IPS-NIHi7 (cell line): Measurements from ENCODE around the gene PRCD.
"Not testable (repeated sequence)": the region's sequence is repeated elsewhere in the genome, so short reads cannot be mapped to it uniquely, and the experiment has no call there.

Source experiments
- DNase-seq: peaks from one replicate; pipeline ENCODE4 v3.0.0; 2012; ENCODE audit warnings: mixed read lengths; ENCODE audit errors: extremely low spot score

The PRCD gene

DNA sequence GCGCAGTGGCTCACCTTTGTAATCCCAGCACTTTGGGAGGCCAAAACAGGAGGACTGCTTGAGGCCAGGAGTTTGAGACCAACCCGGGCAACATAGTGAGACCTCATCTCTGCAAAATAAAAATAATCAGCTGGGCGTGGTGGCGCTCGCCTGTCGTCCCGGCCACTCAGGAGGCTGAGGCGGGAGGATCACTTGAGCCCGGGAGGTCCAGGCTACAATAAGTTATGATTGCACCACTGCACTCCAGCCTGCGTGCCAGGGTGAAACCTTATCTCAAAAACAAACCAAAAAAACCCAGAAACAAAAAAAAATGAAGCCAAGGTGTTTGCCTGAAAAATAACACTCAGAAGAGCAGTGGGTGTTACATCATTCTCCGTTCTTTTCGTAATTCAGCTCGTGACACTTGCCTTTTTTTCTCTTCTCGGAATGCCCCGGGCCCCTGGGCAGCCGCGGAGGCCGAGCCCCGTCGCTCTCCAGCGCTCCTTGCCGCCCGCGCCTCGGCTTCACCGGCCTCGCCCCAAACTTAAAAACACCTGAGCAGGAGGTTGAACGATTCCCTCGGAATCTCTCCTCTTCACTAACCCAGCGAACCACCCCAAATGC is 17.0 kb downstream of the PRCD start:
- no peak for DNase-seq

DNA sequence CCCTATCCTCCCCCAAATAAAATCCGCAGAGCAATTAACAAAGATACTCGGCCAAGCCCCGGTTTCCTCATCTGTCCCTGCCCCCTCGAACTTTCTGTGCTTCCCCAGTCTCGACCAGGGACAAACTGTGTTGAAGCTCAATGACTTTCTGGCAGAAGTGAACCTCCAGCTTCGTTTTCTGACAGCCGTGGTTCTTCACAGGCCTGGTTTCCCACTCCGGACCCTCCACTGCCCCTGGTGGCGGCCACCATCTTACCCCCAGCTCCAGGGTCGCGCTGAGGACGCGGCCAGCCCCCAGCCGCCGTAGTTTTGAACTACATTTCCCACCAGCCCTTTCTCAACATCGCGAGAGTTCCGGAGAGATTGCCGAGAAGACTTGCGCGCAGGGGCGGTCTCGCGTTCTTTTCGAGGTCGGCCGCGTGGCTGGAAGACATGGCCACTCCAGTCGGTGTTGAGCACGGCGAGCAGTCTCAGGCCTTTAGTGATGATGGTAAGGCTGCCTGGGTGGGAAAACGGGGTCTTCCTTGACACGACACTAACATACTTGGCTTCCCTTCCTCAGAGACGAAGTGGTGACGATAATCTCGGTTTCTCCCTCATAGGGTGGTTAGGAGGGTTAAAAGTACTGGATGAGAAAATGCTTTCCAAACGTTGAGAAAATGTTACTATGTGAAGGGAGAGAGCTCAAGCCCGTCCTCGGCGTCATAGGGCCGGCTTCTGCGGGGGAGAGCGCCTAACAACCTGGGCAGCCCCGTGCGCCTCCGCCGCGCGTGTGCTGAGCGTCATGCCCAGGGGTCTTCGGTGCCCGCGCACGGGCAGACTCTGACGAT is 17.7 kb downstream of the PRCD start:
- peak; percentile 88 for DNase-seq

DNA sequence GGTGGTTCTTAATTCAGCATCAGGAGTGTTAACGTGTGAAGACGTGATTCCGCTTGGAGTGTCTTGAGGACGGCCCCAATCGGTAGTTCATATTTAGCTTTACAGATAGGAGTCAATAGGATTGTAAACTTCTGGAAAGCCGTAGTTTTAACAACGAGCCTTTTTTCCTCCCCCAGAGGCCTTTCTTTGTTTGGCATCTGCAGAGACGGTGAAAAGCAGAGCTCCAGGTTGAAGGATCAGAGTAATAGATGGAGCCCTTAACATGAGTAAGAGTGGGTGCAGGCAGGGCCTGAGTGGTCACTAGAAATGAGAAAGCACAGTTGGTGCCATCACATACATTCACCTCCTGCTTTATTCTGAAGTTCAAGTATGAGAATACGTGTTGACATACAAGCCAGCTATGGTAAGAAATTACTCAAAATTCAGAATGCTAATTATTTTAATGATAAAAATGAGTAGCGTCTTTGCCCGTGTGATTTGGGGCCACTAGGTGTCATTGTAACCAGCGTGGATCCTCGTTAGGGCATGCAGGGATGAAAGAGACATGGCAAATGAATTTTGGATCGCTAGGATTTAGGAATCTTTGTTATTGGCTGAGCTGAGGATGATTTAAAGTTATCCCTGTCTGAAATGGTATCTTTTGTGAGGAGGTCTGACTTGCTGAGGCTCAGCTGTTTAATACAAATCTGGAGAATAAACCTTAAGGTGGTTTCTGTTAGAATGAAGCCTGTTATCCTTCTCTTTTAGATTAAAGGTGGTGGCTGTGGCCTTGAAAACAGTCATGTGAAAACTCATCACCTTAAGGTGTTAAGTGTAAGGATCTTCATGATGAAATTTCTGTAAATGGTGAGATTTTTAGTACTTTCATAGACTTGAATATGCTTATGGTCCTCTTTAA is 18.6 kb downstream of the PRCD start:
- no peak for DNase-seq

DNA sequence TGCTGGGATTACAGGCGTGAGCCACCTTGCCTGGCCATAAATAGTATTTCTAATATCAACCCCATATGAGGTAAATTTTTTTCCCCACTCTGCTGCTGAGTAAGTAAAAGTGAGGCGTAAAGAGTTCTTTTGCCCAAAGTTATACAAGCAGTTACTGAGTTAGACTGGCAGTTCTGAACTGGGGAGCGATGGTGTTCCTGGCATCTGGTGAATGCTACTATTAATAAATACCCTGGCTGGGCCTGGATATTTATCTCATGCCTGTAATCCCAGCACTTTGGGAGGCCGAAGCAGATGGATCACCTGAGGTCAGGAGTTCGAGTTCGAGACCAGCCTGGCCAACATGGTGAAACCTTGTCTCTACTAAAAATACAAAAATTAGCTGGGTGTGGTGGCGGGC is 19.6 kb downstream of the PRCD start:
- DNase-seq, result not testable (repeated sequence)

DNA sequence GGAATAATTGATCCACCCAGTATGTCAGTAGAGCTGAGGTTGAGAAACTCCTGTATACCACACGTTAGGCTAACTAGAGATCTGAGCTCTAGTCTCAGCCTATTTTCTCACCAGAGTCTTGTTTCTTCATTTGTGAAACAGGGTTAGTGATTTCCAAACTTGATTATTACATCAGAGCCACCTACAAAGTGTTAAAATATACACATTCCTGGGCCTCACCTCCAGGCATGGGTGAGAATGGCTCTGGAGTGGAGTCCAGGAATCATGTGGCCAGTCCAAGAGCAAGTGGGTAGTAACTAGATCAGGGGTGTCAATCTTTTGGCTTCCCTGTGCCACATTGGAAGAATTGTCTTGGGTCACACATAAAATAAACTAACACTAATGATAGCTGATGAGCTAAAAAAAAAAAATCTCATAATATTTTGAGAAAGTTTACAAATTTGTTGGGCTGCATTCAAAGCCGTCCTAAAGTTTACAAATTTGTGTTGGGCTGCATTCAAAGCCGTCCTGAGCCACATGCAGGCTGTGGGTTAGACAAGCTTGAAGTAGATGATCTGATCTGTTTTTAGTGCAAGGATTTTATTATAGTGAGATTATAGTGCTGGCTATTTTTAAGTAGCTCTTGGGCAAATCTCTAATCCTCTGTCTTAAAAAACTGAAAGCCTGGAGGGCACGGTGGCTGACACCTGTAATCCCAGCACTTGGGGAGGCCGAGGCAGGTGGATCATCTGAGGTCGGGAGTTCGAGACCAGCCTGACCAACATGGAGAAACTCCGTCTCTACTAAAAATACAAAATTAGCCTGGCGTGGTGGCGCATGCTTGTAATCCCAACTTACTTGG is 20.4 kb downstream of the PRCD start:
- no peak for DNase-seq

DNA sequence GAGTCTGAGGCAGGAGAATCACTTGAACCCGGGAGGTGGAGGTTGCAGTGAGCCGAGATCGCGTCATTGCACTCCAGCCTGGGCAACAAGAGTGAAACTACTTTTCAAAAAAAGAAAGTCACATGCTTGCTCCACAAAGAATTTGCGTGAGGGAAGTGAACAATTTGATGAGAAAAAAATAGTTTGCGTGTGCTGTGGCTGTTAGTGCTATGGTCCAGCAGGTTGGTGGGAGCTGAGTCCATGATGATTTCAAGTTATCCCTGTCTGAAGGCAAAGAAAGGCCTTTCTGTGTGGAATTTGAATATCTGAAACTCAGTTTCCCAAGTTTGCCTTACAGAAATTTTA is 21.0 kb downstream of the PRCD start:
- no peak for DNase-seq

DNA sequence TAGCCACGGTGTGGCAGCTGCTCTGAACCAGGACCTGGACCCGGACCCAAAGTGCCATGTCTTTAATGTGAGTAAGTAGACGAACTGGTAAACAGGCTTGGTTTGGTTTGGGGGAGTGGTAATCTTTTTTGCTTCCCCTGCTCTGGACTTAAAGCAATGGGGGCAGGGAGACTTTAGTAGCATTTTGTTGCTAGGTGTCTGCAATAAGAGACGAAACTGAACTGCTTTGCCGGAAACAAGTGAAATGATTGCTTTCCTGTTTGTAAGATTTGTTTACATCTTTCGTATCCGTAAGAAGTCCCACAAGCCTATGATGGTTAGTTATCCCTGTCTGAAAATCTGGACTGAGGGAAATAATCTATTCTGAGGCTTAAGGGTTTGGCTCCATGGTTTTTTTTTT is 21.5 kb downstream of the PRCD start:
- no peak for DNase-seq

DNA sequence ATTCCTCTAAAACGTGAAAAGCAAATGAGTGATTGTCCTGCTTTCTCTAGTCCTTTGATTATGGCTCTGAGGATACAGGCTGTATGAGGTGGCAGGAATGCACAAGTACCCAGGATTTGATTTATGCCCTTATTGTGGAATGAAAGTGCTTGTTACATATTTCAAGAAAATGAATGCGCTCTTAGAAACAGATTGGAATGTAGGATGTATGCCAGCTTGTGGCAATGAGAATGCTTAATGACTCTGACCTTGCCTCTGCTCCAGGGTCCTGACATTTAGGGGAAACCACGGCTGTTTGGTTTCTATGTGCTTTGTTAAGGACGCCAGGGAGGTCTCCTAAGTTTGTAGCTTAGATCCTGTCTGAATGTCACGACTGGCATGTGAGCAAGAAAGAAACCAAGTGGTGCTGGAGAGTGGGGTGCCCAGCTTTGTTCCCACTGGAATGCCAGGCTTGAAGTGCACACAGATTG is 22.0 kb downstream of the PRCD start:
- DNase-seq, result no peak

DNA sequence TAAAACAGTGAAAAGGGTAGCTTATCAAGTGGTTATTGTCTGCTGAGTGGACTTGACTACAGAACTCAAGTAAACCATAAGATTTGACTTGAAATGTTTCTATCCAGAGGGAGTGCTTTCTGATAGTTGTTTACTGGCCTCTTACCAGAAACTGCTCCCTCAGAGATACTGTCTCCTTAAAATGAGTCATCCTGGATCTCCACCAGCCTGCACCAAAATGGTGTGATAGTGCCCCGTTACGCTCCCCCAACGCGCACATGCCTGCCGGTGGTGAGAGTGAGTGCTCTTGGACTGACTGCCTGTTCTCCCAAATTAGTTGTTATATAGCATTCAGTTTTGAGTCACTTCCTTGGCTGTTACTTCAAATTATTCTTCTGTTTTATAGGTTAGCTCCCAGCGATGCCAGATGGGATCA is 22.9 kb downstream of the PRCD start:
- no peak for DNase-seq

DNA sequence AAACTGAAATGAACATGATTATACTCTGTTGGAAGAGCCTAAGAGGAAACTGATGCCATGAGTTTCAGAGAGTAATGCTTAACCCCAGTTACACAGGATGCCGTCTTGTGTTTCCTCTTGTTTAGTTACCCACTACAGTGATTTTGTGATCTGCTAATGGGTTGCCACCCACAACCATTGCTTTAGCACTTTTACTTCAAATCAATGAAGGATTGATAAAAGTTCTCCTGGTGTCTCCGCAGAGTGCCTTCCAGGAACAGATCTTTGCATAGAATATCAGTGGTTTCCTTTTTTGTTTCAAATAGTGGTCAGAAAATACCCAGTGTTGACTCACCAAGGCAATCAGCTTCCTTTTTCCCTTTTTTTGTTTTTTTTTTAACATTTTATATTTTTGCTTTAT is 23.5 kb downstream of the PRCD start:
- not testable (repeated sequence) for DNase-seq

DNA sequence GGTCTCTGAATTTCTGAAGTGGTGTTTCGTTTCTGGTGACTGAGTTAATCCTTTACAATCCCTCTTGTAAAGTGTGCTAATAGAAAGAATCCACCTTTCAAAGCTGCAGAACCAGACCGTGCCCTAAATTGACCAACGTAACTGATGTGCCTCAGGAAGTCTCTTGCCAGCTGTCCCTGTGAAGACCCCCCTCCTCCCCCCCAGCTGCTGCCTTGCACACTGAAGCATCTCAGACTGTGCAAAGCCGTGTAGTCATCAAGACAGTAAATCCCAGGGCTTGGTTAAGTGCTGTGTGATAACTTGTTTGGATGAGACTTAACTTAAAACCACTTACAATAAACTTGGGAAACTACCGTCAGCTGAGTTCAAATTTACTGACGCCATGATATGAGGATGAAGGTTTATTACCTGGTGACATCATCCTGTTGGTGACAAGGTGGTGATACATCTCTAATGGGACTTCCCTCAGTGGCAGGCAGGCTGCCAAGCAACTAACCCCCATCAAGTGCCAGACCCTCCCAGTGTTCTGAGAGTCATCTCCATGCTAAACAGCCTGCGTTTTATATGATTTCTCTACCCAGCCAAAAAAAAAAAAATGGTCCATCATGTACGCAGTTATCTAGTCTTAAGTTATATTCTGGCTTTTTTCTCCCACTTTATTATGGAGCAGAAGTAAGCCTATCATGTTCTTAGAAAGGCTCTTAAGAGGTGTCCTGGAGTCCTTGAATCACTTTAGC is 25.3 kb downstream of the PRCD start:
- not testable (repeated sequence) for DNase-seq

DNA sequence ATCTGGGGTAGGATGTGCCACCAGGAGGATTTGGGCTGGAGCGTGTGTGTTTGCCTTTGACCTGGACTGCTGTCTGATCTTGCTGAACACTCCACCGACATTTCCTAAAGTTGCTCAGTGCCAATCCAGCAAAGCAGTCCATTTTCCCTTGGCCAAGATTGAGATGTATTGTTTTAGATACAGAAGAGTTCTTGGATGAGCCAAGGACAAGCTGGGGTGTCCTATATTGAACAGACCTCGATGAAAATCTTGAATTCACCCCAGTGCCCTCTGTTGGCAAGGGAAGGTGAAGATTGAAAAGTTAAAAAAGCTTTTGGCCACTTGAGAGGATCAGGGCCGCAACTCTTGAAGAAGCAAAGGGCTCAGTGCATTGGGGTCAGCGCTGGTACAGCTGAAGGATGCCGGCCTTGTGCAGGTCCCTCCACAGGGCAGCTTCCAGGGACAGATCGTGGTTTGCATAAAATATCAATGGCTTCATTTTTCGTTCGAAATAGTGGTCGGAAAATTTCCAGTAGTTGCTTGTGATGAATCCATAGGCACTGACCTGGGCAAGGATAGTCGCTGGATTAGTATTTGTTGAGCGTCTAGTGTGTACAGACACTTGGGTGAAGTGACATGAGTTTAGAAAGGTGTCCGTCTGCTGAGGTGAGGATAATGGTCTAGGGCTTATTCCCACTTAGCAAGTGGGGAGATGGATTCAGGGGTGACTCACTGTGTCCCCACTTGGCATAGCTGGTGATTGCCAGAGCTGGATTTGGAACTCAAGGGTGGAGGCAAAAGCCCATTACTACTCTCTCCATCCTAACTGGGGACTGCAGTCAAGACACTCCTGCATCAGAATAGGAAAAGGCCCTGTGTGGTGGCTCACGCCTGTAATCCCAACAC is 26.1 kb downstream of the PRCD start:
- no peak for DNase-seq

DNA sequence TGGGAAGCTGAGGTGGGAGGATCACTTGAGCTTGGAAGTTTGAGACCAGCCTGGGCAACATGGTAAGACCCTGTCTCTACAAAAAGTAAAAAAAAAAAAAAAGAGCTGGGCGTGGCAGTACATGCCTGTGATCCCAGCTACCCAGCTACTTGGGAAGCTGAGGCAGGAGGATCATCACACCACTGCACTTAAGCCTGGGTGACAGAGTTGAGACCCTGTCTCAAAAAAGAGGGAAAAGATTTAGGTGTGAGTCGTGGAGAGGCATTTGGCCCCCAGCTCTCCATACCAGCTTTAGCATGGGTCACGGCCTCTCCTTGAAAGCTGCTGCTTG is 26.7 kb downstream of the PRCD start:
- no peak for DNase-seq

DNA sequence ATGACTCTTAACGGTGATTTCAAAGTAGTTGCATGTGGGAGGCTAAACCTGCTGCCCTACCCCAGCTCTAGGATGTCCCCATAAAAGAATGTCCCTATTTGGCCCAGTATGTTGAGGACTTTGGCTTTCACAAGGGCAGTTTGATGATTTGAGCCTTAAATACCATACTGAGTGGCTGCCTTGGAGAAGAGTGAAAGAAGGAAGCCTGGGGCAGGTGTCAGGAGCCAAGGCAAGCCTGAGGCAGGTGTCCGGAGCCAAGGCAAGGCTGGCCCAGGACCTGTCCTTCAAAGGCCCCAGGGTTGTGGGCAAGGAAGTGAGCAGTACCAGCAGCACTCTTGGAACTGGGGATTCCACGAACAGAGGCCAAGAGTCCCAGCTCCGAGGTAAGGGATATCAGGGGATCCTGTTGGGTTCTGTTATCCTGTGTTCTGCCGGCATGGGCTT is 27.2 kb downstream of the PRCD start:
- DNase-seq, result no peak

DNA sequence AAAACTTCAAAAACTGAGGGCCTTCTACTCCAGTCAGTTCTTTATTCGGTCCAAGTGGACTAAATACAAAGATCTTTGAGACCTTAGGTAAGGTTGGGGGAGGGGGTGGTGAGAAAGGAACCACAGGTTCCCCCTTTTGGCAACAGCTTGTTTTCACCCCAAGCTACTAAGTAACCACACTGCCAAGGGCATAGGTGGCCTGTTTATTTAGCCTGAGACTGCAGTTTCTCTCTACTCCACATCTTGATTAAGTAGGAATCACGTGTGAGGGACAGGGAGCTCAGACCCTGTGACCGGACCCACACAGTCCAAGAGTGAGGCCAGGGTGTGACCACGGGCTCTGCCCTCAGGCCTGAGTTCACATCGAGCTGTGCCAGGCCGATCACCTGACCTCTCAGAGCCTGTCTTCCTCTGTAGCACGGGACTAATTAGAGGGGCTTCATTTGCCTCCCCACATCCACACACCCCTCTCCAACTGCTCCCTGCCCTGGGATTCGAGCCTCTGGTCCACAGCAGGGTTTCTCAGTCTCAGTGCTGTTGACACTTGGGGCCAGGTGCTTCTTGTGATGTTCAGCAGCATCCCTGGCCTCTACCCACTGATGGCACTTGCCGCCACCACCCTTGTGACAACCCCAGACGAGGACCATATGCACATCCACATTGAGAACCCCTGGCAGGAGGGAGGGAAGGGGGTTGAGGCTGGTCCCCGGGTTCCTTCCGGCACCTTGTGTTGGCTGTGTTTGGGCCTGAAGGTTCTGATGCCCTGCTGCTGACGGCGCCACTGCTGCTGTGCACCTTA is 28.0 kb downstream of the PRCD start:
- DNase-seq, result no peak

DNA sequence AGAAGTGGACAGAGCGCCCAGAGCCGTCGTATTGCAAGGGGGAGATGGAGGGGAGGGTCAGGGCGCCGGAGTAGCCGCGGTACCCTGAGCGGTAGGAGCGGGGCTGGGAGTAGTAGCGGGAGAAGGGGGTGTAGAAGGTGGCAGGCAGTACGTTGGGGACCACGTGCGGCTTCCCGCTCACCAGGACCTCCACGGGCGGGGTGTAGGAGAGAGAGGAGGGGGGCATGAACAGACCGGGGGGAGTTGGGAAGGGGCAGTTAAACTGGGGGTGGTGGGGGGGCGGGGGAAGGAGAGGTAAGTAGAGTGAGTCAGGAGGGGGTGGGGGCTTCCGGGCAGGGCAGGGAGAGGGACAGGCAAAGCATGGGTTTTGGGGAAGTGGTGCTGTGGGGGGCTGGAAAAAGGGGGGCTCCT is 29.0 kb downstream of the PRCD start:
- DNase-seq, result no peak

DNA sequence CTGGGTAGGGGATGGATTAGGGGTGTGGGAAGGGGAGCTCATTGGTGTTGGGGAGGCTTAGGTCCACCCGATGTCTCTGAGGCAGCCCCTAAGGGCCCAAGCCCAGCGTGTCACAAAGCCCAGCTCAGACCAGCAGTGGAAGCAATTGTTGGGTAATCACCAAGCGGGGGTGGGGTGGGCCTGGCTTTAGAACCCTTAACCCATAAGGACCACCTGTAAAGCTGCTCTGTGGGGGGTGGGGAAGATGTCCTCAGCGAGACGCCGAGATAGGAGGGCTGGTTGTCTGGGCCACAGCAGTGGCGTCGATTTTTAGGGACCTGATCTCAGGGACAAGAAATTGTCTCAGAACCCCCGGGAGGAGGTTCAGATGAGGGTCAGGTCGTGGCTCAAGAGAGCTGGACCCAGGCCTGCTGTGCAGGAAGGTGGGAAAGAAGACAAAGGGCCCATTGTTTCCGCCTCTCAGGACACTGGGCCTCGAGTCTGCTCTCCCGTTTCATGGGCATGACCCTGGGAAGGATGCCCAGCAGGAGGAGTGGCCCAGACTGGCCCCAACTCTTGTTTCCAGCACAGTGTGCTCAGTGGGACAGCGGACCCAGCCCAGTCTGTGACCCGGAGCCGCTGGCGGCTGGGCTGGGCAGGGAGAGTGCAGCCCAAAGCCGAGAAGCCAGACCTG is 29.9 kb downstream of the PRCD start:
- DNase-seq, result no peak

DNA sequence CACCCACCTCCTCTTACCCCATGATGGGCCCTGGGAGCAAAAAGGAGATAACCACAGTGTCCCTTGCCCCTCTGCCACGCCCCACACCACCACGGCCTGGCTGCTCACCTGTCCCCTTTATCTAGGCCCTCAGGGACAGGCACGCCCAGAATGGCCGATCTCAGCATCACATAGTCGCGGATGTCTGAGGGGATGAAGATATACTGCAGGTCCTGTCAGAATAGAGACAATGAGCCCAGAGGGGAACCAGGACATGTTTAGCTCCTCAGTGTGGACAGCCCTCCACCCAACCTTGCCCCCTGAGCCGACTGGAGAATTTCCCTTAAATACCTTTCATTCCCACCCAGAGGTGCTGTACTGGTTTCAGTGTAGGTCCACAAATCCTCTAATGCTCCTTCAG is 30.6 kb downstream of the PRCD start:
- DNase-seq, result no peak
